Frontal cortex (tissue), 4 donors: Measurements from ENCODE around the gene SPAG7. TPM values are rescaled to one million over a fixed set of nuclear protein-coding genes. Genes with fewer than 3 reads are reported as not detected.
"Not testable (repeated sequence)": the region's sequence is repeated elsewhere in the genome, so short reads cannot be mapped to it uniquely, and the experiment has no call there.

Experiments
- DNase-seq, 2 donors: peaks; one replicate each; pipeline ENCODE4 v3.0.0; 2012; ENCODE audit warnings: low spot score in 2 of 2
- FAIRE-seq: peaks from 2 replicates; lab custom pipeline; 2012; peaks lifted over from hg19 to GRCh38; lab: Jason Lieb, UNC
- total RNA-seq: library from RNA; depleted of rRNA; stranded (reverse); fragments of >200 nt; gene quantifications from one replicate; pipeline ENCODE4 v1.2.3, GENCODE V29; 2014
- donor health status: control.
- donor health status: control.
- donor health status: control.

SPAG7 gene
- total RNA-seq, 1 donor from 2014 or later, result 27.7 TPM

GRCh38 chr17:4939796-4940554, 27.6 kb downstream of the SPAG7 start, which contains the start of the genes RNF167 and SLC25A11:
Gene RNF167, plus strand, starts transcription at chr17:4940268. Its CDS starts 642 bp downstream, at chr17:4940910.
Gene SLC25A11, minus strand, starts transcription at chr17:4940046. Its CDS starts 136 bp downstream, at chr17:4939910.
- DNase-seq, result peak; percentile 98 to 99
- no peak for FAIRE-seq

- no peak for FAIRE-seq
- DNase-seq, result no peak
These were observed 28.1 kb downstream of the SPAG7 start for GRCh38 chr17:4939546-4939795.

GRCh38 chr17:4938688-4939545, 28.7 kb downstream of the SPAG7 start:
- DNase-seq (no peak), FAIRE-seq (no peak)

- no peak for DNase-seq
- FAIRE-seq, result no peak
These were observed 29.5 kb downstream of the SPAG7 start for GRCh38 chr17:4938069-4938491.

- FAIRE-seq (no peak), DNase-seq (no peak)
These were observed 30.1 kb downstream of the SPAG7 start for GRCh38 chr17:4937553-4937952.

GRCh38 chr17:4936436-4936835, 31.2 kb downstream of the SPAG7 start:
- FAIRE-seq (no peak), DNase-seq (no peak)

GRCh38 chr17:4935650-4936049, 32.0 kb downstream of the SPAG7 start:
- no peak for DNase-seq
- no peak for FAIRE-seq

- no peak for DNase-seq
These were observed 33.2 kb downstream of the SPAG7 start for GRCh38 chr17:4934173-4934979.

GRCh38 chr17:4933646-4934045, 34.0 kb downstream of the SPAG7 start:
- FAIRE-seq (no peak), DNase-seq (no peak)

More at GRCh38 chr17:4934173-4934979, 33.2 kb downstream of the SPAG7 start:
- FAIRE-seq, result no peak

GRCh38 chr17:4932756-4933155, 34.9 kb downstream of the SPAG7 start:
- no peak for FAIRE-seq
- no peak for DNase-seq

GRCh38 chr17:4931963-4932362, 35.7 kb downstream of the SPAG7 start, which contains the start of gene GP1BA:
Gene GP1BA, plus strand, starts transcription at chr17:4932277. Its CDS starts 328 bp downstream, at chr17:4932605.
- FAIRE-seq (no peak), DNase-seq (no peak)

GRCh38 chr17:4928881-4929280, 38.7 kb downstream of the SPAG7 start:
- DNase-seq (no peak), FAIRE-seq (no peak)

GRCh38 chr17:4926577-4927335, 40.9 kb downstream of the SPAG7 start:
- FAIRE-seq, DNase-seq: not testable (repeated sequence)

GRCh38 chr17:4921320-4921719, 46.3 kb downstream of the SPAG7 start:
- FAIRE-seq, result no peak

GRCh38 chr17:4920351-4921048, 47.1 kb downstream of the SPAG7 start:
- no peak for DNase-seq
- no peak for FAIRE-seq

More at GRCh38 chr17:4921320-4921719, 46.3 kb downstream of the SPAG7 start:
- no peak for DNase-seq

GRCh38 chr17:4919511-4920047, 48.0 kb downstream of the SPAG7 start:
- DNase-seq, result no peak
- no peak for FAIRE-seq

GRCh38 chr17:4914551-4914950, 53.1 kb downstream of the SPAG7 start:
- not testable (repeated sequence) for FAIRE-seq, DNase-seq

GRCh38 chr17:4913994-4914393, 53.6 kb downstream of the SPAG7 start:
- DNase-seq (no peak), FAIRE-seq (no peak)
